Measurements from ENCODE around the gene RSPH1.

DNA sequence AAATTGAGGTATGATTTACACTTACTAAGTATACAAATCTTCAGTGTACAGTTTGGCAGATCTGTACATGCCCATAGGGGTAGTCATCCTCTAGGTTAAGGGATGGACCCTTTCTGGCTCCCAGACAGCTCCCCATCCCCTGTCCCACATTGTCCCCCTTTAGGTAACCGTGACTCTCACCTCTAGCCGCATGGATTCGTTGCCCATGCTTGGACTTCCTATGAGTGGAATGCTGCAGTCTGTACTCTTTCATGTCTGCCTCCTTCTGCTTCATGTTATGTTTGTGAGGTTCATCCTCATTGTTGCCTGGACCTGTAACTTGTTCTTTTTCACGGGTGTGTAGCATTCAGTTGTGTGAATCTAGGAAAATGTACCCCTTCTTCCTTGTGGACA lies 37.9 kb upstream of the RSPH1 start:
- TF ChIP-seq, protein P1, sequence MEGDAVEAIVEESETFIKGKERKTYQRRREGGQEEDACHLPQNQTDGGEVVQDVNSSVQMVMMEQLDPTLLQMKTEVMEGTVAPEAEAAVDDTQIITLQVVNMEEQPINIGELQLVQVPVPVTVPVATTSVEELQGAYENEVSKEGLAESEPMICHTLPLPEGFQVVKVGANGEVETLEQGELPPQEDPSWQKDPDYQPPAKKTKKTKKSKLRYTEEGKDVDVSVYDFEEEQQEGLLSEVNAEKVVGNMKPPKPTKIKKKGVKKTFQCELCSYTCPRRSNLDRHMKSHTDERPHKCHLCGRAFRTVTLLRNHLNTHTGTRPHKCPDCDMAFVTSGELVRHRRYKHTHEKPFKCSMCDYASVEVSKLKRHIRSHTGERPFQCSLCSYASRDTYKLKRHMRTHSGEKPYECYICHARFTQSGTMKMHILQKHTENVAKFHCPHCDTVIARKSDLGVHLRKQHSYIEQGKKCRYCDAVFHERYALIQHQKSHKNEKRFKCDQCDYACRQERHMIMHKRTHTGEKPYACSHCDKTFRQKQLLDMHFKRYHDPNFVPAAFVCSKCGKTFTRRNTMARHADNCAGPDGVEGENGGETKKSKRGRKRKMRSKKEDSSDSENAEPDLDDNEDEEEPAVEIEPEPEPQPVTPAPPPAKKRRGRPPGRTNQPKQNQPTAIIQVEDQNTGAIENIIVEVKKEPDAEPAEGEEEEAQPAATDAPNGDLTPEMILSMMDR (IDR thresholded peaks at IDR 0.05): no peak
- no peak for TF ChIP-seq POLR2A (IDR thresholded peaks at IDR 0.05)
